Right renal pelvis (tissue), 4 donors: ENCODE data around the gene ETS2. TPM values are rescaled to one million over a fixed set of nuclear protein-coding genes. Genes with fewer than 3 reads are reported as not detected.
A peak's percentile ranks its signal among the peaks of the same experiment; 100 is the strongest.

Experiments
- DNase-seq, 4 donors: peaks; one replicate each; pipeline ENCODE4 v3.0.0-alpha.2; 2013; ENCODE audit warnings: low read depth in 4 of 4, low spot score in 3 of 4, missing footprints in 1 of 4
- polyA plus RNA-seq, 4 donors: library from polyadenylated mRNA; unstranded; fragments of 120-200 nt; gene quantifications; one replicate each; pipeline ENCODE4 v1.2.1, GENCODE V29; 2013; ENCODE audit not compliant: insufficient read length in 4 of 4

ETS2 gene
- polyA plus RNA-seq, 4 donors: 48.6 to 60.1 (median 54.8) TPM

DNA sequence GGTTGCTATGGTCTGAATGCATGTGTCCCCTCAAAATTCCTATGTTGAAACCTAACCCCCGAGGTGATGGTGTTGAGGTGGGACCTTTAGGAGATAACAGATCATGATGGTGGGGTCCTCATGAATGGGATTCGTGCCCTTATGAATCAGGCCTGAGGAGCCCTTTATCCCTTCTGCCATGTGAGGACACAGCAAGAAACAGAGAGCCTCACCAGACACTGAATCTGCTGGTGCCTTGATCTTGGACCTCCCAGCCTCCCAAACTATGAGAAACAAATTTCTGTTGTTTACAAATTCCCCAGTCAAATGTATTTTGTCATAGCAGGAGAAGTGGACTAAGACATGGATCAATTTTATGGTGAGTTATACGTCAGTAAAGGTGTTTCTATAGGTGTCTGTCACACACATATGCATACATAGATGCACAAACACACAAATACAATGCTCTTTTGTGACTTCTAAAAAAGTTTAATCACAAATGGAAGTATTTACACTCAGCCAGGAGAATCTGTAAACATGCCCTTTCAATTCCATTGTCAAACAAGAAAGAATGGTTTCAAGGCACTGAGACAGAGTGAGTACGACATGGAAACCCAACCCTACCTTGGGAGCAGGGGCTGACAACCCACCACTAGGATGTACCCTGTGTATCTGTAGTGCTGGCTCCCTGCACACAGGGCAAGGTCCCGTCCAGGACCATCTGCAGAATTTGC is 5.5 kb upstream of the ETS2 start:
- DNase-seq: no peak

GRCh38 chr21:38800924-38801744 is 4.6 kb upstream of the ETS2 start:
- no peak for DNase-seq

- no peak for DNase-seq
Measured at GRCh38 chr21:38802050-38803026, 3.4 kb upstream of the ETS2 start.

DNA sequence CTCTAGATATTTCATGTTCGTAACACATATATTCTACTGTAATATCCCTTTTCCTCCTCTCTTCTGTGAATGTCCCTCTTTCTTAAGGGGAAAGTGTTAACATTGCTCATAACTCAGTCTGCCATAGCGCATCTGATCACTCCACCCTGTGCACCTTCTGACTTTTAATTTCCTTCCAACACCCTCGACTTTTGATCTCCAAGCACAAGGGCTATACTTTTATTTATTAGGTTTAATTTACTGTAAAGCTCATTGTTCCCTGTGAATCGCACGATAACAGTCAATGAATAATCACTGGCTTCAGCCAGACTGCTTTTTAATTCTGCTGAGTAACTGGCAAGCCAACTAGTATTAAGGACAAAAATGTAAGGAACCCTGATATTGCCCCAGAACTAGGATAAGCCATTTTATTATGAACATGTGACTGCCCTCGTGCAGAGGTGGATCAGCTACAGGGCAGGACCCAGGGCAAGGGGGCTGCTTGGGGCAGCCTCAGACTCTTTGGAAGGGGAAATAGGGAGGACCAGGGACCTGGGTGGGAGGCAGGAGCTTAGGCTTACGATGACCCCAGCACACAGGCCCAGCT is 2.6 kb upstream of the ETS2 start:
- no peak for DNase-seq

GRCh38 chr21:38804030-38804788 is 1.5 kb upstream of the ETS2 start:
- DNase-seq: no peak

GRCh38 chr21:38804789-38805327 is 871 bp upstream of the ETS2 start:
- DNase-seq: peak in 1 of 4 donors; percentile 42

- no peak for DNase-seq
Measured at GRCh38 chr21:38806153-38806941, 618 bp downstream of the ETS2 start.

DNA sequence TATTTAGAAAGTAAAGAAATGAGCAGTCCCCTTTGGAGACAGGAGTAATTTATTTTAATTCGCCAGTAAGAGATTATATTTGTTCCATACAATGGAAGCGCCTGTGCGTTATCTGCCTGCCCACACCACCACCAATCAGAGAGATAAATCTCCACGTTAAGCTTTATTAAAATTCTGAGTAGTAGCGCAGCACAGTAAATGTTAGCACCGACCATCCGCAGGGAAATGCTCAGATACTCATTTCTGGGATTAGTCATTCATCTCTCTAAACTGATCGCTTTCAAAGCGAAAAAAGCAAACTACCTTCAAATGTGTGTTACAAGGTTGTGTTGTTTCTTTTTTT is 1.2 kb downstream of the ETS2 start:
- DNase-seq: no peak

DNA sequence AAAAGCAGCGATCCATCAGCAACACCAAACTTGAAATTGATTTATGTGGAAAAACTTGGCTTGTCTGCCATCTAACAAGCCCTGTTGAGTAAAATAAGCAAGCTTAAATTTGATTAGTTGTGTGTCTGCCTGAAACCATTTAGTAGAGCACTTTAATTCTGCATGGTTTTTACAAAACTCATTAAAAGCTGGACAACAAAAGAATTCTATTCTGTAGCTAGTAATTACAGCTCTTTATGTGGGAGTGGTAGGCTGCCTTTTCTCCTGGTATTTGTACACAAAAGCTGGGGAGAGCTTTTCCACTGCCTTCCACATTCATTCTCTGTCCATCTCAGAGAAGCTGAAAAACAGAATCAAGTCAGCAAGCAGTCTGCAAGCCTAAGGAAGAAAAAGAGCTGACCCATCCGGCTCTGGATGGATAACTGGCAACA is 1.7 kb downstream of the ETS2 start:
- DNase-seq: no peak

- no peak for DNase-seq
Measured at GRCh38 chr21:38807986-38808385, 2.3 kb downstream of the ETS2 start.

DNA sequence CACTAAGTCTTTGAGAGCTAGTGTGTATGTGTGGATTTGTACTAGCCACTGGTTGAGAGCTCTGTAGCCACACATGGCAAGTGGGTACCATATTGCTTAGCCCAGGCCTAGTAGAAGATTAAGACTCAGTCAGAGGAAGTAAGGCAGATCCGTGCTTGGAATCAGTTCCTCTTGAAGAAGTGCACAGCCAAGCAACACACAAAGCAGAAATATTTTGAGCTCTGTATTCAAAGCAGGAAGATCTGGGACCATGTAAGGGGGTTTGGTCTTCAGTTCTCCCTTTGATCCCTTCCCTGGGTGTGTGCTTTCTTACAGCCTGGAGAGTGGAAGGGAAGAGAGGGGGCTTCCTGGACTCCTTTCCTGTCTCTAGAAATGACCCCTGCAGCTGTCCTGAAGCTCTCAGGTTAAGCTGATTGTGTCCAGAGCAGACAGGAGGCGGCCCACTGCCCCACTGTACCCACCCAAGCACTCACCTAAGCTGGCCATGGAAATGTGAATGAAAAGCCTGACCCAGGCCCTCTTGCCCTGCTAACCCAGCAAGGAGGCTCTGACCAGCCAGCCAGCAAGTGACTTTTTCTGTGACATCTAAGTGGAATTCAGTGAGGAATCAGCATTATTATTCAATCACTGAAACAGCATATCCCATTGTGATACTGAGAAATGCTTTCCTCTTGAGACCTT is 3.6 kb downstream of the ETS2 start:
- DNase-seq: no peak

DNA sequence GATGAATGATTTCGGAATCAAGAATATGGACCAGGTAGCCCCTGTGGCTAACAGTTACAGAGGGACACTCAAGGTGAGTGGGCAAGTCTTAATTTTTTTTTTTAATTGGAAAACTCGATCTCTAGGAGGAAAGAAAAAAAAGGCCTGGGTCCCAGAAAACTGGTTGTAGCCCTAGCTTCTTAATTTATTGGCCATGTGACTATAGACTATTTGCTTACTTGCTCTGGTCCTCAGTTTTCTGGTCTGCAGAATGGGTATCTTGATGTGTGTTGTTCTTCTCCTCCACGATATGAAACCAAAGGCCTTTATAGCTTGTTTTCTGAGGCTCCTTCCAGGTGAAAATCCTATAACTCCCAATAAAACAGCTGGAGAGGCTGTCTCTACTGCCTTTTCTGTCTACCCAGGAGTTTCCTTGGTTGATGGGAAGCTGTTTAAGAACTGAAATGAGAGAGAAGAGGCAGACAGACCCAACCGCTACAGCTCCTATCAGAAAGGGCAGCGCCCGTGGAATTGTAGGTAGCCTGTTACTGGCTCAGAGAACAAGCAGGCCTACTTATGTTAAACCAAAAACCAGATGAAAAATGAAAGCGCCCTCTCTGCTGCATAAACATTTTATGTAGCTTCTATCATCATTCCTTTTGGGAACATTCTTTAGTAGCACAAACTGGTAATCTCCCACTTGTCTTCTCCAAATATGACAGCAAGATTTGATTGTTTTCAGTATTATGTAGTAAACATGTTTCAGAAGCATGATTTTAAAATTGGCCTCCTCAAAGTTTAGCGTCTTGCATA is 4.5 kb downstream of the ETS2 start:
- no peak for DNase-seq

- DNase-seq: no peak
Measured at GRCh38 chr21:38810826-38811164, 5.1 kb downstream of the ETS2 start.

DNA sequence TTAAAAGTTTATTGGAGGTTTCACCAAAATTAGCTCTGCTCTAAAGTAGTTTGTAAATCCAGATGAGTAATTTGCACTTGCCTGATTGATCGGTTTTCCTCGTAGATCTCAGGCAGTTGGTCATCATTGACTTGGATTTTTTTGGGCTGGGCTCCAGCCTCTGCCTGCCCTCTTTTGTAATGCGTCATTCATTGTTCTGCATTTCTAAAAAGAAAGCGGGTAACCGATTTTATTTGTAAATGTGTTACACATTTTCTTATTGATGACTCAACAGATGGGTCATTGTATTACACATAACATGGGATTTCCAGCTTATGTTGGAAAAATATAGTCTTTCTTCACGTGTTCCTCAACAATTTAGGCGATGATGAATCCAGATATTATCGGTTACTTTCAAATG is 5.5 kb downstream of the ETS2 start:
- DNase-seq: no peak

DNA sequence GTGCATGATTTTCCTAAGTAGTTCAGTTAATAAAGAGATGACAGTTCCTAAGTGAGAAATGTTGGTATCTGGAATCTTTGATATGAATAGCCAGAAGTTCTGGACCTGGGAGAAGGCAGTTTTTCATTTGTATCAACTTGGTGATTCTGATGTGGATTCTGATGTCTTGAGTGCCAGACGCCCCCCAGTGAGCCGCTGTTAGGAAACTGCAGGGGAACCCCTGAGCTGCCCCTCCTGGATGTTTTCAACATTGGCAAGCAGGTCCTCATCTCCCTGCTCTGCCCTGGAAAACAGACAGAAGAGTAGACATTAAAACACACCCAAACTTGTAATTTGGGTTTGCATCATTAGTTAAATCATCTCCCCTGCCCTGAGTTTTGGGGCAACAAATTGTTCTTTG is 7.4 kb downstream of the ETS2 start:
- no peak for DNase-seq

DNA sequence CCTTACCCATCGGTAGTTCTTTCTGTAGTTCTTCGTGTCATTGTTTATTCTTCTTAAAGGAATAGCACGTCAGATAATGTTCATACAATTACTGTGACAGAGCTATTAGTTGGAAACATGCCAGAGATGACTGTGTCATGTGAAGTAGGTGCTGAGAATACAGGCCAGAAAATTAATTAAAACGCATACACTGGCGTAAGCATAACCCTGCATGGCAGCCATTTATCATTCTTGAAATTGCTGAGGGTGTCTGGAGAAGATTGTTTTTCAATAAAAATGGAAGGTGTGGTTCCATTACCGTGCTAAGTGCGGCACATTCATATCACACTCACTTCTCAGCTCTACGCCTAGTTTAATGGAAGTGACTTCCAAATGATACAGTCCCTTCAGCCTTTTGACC is 7.8 kb downstream of the ETS2 start:
- no peak for DNase-seq
